Measurements from ENCODE around the gene MYOZ2. TPM values are rescaled to one million over a fixed set of nuclear protein-coding genes. Genes with fewer than 3 reads are reported as not detected.

Gene MYOZ2
- total RNA-seq = under 1 TPM in 3 of 8 experiments, not detected in 5; 0.15 to 0.78 (median 0.24) TPM

DNA sequence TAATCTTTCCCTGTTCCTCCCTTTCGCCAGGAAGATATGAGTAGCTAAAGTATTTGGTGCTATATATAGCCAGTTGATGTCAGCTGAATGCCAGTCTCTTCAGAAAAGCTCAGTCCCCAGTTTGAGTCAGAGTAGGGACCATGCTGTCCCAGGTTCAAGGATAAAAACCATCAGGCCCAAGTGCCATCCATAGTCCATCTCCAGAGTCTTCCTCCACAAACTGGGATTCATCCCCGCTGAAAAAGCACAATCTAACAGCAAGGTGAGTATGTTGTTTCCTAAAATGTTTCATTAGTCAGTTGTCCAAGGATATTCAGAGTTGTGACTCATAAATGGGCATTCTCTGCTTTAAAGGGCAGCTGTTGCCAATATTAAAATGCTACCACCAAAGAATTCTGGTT, at the start of gene MYOZ2:
Gene MYOZ2, plus strand, starts transcription at position 112 of the 401 bp plus-strand sequence. CDS start 694 bp downstream, outside the sequence.
- 38 to 100% (median 93%) methylated on average over 1 to 2 of the region's 2 CpGs; no CpG with 5 or more reads in 1 of the 10 experiments for WGBS, 10 experiments
- no peaks in the 10 kb centered on the region for H3K4me1 ChIP-seq (replicated peaks in 1 of 2)
- no peak within 1 kb of the TSS for H3K27ac ChIP-seq
- no peak within 1 kb of the TSS for H3K4me3 ChIP-seq
- in situ Hi-C loops (cut with MboI; ENCODE audit: low pct_unique_long_range_greater_than_20kb in 2 of 9, low sequenced_read_pairs in 9 of 9, unreplicated experiment in 9 of 9) = no loop called here
- ATAC-seq (replicated peaks in 6 of 8) = peak in 2 of 8 experiments; percentile 14 to 61

DNA sequence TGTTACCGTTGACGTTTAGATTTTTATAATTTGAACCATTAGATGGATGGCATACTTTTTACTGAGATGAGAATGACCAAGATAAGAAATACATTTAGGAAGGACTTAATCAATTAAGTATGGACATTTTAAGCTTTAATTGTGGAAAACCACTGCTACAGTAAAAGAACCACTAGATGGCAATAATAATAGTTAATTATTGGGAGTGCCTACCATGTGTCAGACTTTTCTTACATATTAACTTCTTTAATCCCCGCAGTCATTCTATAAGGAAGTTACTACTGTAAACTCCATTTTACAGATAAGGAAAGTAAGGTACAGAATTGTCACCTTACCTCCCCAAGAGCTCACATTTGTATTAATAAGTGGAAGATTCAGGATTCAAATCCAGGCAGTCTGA, 48.5 kb upstream of the MYOZ2 start:
- in situ Hi-C loops (cut with MboI; ENCODE audit: low pct_unique_long_range_greater_than_20kb in 2 of 9, low sequenced_read_pairs in 9 of 9, unreplicated experiment in 9 of 9) = no loop called here
- Histone ChIP-seq H3K4me3 (no peak overlapping the region), H3K4me1 (replicated peaks in 1 of 2) (no peaks in the 10 kb centered on the region), H3K27ac (no peak overlapping the region)
- WGBS, 10 experiments = 14 to 100% (median 49%) methylated on average over 1 to 3 of the region's 3 CpGs; no CpG with 5 or more reads in 1 of the 10 experiments
- peak in 1 of 8 experiments; percentile 26 for ATAC-seq (replicated peaks in 6 of 8)

DNA sequence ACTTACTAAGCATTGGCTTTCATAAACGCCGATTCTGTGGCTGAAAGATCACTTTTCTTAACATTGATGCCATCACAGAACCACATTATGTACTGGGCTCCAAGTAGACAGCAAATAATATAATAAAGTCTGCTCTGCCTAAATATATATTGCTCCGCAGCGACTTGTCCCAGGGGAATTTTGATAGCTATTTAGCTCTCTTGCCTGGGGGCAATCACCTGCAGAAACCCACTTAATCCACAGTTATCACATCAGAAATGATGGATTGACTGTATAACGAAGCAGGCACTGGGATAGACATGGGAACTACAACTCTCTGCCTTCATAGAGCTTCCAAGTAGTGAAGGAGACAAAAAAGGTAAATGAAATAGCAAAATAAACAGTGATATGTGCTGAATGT, 48.0 kb upstream of the MYOZ2 start:
- WGBS, 10 experiments = 51 to 87% (median 72%) methylated on average over 1 to 5 of the region's 5 CpGs; no CpG with 5 or more reads in 2 of the 10 experiments
- Histone ChIP-seq H3K4me3 (no peak overlapping the region), H3K27ac (no peak overlapping the region), H3K4me1 (replicated peaks in 1 of 2) (no peaks in the 10 kb centered on the region)
- ATAC-seq (replicated peaks in 6 of 8) = peak in 1 of 8 experiments; percentile 17
- in situ Hi-C loops (cut with MboI; ENCODE audit: low pct_unique_long_range_greater_than_20kb in 2 of 9, low sequenced_read_pairs in 9 of 9, unreplicated experiment in 9 of 9) = no loop called here

DNA sequence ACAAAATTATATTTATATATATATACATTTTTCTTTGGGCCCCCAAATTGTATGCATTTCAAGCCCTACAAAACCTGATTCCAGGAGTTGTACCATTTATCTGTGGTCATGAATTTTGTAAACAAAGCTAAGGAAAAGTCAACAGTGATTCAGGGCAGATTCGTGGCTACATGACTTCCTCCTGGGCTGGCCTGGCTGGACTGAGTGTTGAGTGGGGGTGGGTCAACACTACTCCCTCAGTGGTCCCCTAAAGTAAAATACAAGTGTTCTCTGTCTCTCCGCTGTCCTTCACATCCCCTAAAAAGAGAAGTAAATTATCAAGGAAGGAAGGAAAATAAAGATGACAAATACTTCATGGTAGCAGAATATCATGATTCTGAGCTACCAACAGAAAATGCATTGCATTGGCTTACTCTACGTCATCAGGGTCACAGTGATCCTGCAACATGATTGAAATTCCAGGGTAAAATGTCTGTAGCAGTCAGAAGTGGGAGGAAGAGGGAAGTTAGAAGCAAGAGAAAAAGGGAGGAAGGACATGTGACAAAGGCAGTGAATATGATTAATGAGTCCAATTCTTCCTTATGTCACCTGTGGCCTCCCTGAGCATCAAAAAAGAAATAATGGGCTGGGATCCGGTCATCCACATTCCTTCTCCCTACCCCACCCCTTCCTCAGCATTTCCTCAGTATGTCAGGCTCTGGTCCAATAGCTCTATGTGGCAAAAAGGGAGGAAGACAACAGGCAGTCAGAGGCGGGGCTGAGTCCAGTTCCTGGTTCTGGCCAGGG, 42.4 kb upstream of the MYOZ2 start:
- in situ Hi-C loops (cut with MboI; ENCODE audit: low pct_unique_long_range_greater_than_20kb in 2 of 9, low sequenced_read_pairs in 9 of 9, unreplicated experiment in 9 of 9) = no loop called here
- no peaks in the 10 kb centered on the region for H3K4me1 ChIP-seq (replicated peaks in 1 of 2)
- WGBS, 10 experiments = 33 to 100% (median 75%) methylated on average over 1 to 4 of the region's 5 CpGs; no CpG with 5 or more reads in 1 of the 10 experiments
- no peak overlapping the region for H3K27ac ChIP-seq
- H3K4me3 ChIP-seq = no peak overlapping the region
- no peak for ATAC-seq (replicated peaks in 6 of 8)

DNA sequence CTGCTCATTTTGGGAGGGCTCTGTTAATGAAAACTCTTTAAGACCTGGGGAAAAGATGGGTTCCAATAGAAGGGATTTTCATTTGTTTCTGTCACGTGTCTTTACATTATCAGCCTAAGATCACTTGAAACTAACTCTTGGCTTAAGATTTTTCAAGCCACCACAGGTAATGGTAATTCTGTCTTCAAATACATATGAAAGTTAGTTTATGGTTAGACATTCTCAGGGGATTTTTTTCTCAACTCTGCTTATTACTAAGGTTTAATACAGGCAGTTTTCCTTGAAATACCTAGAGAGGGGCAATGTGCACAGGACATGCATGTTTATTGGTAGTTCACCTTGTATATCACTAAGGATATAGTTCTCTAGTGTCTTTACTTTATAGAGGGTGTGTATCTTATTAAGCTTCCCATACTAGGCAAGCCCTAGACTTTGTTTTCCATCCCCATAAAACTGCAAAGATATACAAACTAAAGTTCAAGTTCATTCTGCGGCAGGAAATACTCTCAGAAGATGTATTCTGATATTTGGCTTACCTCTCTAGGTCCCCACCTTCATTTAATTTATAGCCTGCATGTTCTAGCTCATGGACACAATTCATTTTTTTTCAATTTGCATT, 38.2 kb upstream of the MYOZ2 start:
- no peak overlapping the region for H3K4me3 ChIP-seq
- no peak for ATAC-seq (replicated peaks in 6 of 8)
- H3K4me1 ChIP-seq (replicated peaks in 1 of 2) = no peaks in the 10 kb centered on the region
- WGBS, 10 experiments = 80 to 100% (median 92%) methylated on average over 1 to 2 of the region's 2 CpGs; no CpG with 5 or more reads in 1 of the 10 experiments
- H3K27ac ChIP-seq = no peak overlapping the region
- in situ Hi-C loops (cut with MboI; ENCODE audit: low pct_unique_long_range_greater_than_20kb in 2 of 9, low sequenced_read_pairs in 9 of 9, unreplicated experiment in 9 of 9) = no loop called here

DNA sequence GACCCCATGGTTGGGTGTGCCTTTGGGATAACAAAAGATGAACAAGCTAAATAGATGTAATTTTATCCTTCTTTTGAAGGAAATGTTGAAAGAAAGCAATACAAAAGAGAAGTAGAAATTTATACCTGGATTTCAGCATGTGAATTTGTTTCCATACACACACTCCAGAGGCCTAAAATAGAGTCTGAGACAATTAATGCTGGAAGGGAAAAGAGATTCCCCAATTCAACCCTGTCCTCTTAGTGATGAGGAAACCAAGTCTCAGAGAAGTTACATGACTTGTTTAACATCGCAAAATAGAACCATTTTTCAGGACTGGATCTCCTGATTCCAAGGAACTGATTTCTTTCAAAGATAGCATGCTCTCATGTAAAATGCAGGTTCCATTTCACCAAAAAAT, 37.3 kb upstream of the MYOZ2 start:
- no peak overlapping the region for H3K27ac ChIP-seq
- ATAC-seq (replicated peaks in 6 of 8) = no peak

DNA sequence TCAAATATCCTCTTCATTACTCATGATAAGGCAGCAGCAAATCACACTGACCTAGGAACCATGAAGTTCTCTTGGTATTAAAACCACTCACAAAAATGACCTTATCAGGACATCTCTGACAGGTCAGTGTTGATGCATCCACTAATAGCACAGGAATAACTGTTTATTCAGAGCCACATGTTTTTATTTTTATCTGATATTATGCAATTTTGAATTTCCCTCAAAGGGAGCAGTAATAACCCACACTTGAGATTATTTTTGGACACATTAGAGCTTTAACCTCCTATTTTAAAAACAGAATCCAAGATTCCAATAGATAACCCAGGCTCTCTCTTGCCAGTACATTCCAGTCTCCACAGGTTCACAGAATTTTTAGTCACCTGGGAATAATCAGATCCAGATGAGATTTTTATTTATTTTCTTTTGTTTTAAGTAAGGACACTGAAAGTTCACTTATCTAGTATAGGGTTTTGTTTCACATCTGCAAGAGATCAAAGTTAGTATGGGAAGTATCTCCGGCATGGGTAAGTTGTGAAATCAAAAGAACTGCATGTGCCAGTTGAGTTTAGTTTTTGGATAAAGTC, 36.3 kb upstream of the MYOZ2 start:
- no peak for ATAC-seq (replicated peaks in 6 of 8)
- 0 to 100% (median 44%) methylated on average over 1 of the region's 1 CpG; no CpG with 5 or more reads in 1 of the 10 experiments for WGBS, 10 experiments
- Histone ChIP-seq H3K4me3 (no peak overlapping the region), H3K4me1 (replicated peaks in 1 of 2) (no peaks in the 10 kb centered on the region), H3K27ac (no peak overlapping the region)
- in situ Hi-C loops (cut with MboI; ENCODE audit: low pct_unique_long_range_greater_than_20kb in 2 of 9, low sequenced_read_pairs in 9 of 9, unreplicated experiment in 9 of 9) = no loop called here

More for the DNA sequence above, 37.3 kb upstream of the MYOZ2 start:
- Histone ChIP-seq H3K4me1 (replicated peaks in 1 of 2) (no peaks in the 10 kb centered on the region), H3K4me3 (no peak overlapping the region)
- in situ Hi-C loops (cut with MboI; ENCODE audit: low pct_unique_long_range_greater_than_20kb in 2 of 9, low sequenced_read_pairs in 9 of 9, unreplicated experiment in 9 of 9) = no loop called here
- whole genome bisulfite sequencing, 10 experiments = 56 to 100% (median 100%) methylated on average over 1 of the region's 1 CpG; no CpG with 5 or more reads in 2 of the 10 experiments

DNA sequence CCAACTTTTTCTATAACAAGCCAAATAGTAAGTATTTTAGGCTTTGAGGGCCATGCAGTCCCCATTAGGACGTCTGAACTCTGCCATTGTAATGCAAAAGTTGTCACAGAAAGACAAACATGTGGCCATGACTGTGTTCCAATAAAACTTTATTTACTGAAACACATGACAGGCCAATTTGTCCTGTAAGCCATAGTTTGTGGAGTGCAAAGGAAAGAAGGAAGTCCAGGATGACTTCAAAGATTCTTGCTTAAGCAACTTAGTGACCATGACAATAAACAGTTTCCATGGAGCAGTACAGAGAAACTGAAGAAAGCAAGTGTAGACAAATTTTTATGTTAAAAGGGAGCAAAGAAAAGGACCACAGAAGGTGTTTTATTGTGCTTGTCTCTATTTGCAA, 35.0 kb upstream of the MYOZ2 start:
- Histone ChIP-seq H3K27ac (no peak overlapping the region), H3K4me1 (replicated peaks in 1 of 2) (no peaks in the 10 kb centered on the region), H3K4me3 (no peak overlapping the region)
- ATAC-seq (replicated peaks in 6 of 8) = peak in 3 of 8 experiments; percentile 65 to 89 (median 65)
- in situ Hi-C loops (cut with MboI; ENCODE audit: low pct_unique_long_range_greater_than_20kb in 2 of 9, low sequenced_read_pairs in 9 of 9, unreplicated experiment in 9 of 9) = no loop called here
- 0 to 20% (median 0%) methylated on average over 1 of the region's 1 CpG; no CpG with 5 or more reads in 2 of the 10 experiments for WGBS, 10 experiments

DNA sequence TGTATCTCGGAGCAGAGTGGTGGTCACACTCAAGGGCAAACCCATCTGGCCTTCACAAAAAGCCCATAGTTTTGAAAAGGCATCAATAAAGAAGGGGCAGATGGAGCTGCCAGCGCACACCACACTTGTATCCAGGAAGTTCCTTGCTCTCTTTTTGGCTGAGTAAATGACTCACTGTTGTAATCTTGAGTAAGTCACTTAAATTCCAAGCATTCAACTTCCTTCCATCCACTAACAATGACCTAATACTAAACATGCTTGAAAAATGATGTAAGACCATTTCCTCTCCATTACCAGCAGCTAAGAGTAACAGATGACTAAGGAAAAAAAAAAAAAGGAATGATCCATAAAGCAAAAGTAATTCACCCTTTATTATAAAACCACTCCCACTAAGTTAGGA, 32.4 kb upstream of the MYOZ2 start:
- H3K27ac ChIP-seq = no peak overlapping the region
- WGBS, 10 experiments = 0 to 100% (median 40%) methylated on average over 1 to 2 of the region's 2 CpGs; no CpG with 5 or more reads in 2 of the 10 experiments
- no peak overlapping the region for H3K4me3 ChIP-seq
- no peaks in the 10 kb centered on the region for H3K4me1 ChIP-seq (replicated peaks in 1 of 2)
- in situ Hi-C loops (cut with MboI; ENCODE audit: low pct_unique_long_range_greater_than_20kb in 2 of 9, low sequenced_read_pairs in 9 of 9, unreplicated experiment in 9 of 9) = no loop called here
- peak; percentile 18 to 99 (median 68) for ATAC-seq (replicated peaks in 6 of 8)

DNA sequence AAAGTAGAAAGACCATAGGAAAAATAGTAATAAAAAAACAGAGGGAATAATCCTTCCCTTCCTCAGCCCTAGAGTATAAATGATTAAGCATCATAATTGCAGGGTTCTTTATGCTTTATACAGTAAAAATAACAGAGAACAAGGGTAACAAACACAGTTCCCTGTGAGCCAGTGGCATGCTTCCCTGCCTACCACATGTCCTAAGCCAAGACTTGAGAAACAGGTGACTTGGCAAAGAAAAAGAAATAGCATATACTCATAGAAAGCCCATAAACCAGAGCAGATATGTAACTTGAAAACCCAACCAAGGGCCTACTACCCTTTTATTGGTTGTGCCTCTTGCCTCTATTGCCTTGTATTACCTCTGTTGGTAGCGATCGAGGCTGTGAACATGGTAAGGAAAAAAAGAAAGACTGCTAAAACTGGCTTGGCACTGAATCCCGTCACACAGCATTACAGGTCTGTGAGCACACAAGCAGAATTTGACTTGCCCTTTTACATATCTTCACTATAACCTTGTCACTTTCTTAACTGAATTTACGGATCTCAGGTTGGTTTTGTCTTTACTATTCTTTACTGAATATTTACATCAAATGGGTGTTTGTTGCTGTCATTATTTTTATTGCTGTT, 30.9 kb upstream of the MYOZ2 start:
- in situ Hi-C loops (cut with MboI; ENCODE audit: low pct_unique_long_range_greater_than_20kb in 2 of 9, low sequenced_read_pairs in 9 of 9, unreplicated experiment in 9 of 9) = no loop called here
- no peak overlapping the region for H3K27ac ChIP-seq
- no peak overlapping the region for H3K4me3 ChIP-seq
- no peaks in the 10 kb centered on the region for H3K4me1 ChIP-seq (replicated peaks in 1 of 2)
- 44 to 100% (median 95%) methylated on average over 1 to 4 of the region's 4 CpGs for WGBS, 10 experiments
- ATAC-seq (replicated peaks in 6 of 8) = no peak

DNA sequence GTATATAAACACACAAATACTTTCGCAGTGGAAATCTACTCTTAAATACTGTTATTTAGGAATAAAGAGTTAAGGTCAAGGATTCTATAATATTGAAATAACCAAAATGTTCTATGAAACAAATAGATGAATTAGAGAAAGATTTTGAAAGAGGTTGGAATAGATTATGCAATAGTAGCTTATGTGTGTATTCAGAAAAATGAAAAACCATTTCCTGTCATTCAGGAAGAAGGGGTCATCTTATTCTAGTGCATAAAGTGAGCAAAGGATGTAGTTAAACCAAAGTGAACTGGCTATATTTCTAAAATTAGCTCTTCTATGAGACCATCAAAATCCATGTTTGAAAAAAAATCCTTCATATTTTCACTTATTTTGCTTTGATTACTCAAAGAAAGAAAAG, 30.0 kb upstream of the MYOZ2 start:
- Histone ChIP-seq H3K4me1 (replicated peaks in 1 of 2) (no peaks in the 10 kb centered on the region), H3K4me3 (no peak overlapping the region), H3K27ac (no peak overlapping the region)
- WGBS, 10 experiments = 79 to 100% (median 96%) methylated on average over 1 of the region's 1 CpG; no CpG with 5 or more reads in 2 of the 10 experiments
- in situ Hi-C loops (cut with MboI; ENCODE audit: low pct_unique_long_range_greater_than_20kb in 2 of 9, low sequenced_read_pairs in 9 of 9, unreplicated experiment in 9 of 9) = no loop called here
- ATAC-seq (replicated peaks in 6 of 8) = no peak

DNA sequence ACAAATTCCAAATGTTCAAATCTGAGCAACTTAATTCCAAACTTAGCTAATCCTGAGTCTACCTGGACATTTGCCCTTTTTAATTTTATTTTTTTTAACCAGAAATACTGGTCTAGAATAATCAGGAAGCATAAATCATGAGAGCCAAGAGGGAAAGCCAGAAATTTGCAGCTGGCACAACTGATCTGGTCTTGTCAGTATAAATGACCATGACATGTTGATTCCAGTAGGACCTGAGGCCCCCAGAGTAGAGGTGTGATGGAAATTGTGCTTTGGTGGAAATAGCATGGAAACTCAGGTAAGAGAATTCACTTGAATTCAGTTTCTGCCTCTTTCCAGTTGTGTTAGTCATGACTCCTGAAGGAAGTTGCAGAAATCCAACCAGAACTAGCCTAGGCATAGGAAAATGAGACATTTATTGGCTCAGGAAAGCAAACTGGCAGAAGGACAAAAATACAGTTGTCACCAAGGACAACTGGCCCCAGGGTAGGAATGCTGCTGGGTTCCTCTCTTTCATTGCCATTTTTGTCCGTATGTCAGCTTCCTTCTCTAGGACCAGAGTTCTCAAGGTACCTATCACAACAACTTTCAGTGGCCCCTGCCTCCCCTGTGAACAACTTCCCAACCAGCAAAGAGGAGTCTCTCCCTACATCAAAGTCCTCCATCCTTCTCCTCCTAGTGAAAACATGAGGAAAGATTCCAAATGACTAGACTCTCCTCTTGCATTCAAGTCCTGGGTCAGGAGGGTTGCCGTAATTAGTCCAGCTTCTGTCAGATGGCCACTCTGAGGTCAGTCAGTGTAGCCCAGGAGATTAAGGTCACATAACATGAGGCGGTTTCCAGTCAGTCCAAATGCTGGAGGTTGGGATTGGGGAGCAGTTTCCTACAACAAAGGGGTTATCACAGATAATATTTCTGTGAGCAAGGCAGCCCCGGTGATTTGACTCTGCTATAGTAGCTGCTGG, 29.3 kb upstream of the MYOZ2 start:
- H3K4me3 ChIP-seq = no peak overlapping the region
- H3K27ac ChIP-seq = no peak overlapping the region
- H3K4me1 ChIP-seq (replicated peaks in 1 of 2) = no peaks in the 10 kb centered on the region
- WGBS, 10 experiments = 42 to 100% (median 72%) methylated on average over 1 to 3 of the region's 4 CpGs; no CpG with 5 or more reads in 3 of the 10 experiments
- ATAC-seq (replicated peaks in 6 of 8) = peak in 1 of 8 experiments; percentile 72
- in situ Hi-C loops (cut with MboI; ENCODE audit: low pct_unique_long_range_greater_than_20kb in 2 of 9, low sequenced_read_pairs in 9 of 9, unreplicated experiment in 9 of 9) = no loop called here

All from motor neuron (in vitro differentiated cells).